ENCODE results near the gene ANKRD31. TPM values are rescaled to one million over a fixed set of nuclear protein-coding genes. Genes with fewer than 3 reads are reported as not detected.
"Not testable (repeated sequence)": the region's sequence is repeated elsewhere in the genome, so short reads cannot be mapped to it uniquely, and the experiment has no call there.

ANKRD31 gene
- total RNA-seq, 1 experiment from 2014 or later, result not detected

DNA sequence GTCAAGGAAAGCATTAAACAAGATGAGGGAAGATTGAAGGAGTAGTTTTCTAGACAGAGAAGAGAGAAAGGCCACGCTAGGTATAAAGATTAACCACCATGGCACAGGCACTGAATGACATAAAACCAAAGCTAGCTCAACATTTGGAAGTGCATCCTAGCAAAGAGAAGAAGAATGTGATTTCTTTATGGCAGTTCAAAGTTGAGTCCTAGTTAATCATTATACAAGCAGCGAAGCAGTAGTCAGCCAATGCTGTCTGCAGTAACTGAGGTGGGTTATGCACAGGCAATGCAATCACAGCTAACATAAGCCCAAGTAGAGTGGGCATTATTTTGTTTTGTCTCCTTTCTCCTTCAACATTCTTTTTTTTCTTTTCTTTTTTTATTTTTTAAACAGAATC, 24.0 kb upstream of the ANKRD31 start:
- H3K27ac ChIP-seq (ENCODE audit: low read length), result no peak overlapping the region
- no peaks in the 10 kb centered on the region for H3K9me3 ChIP-seq (ENCODE audit: control insufficient read depth, insufficient read depth, low read depth, low read length)
- H3K4me3 ChIP-seq (ENCODE audit: low read depth in 2 of 2, low read length in 2 of 2), result no peak overlapping the region
- DNase-seq (ENCODE audit: low read depth, low spot score) (no peak), ATAC-seq (no peak)
- H3K36me3 ChIP-seq (ENCODE audit: control insufficient read depth, insufficient read depth, low read length), result no peaks in the 10 kb centered on the region
- intact Hi-C loops (cut with micrococcal nuclease; ENCODE audit: unreplicated experiment) (loop anchor here (10.0 kb wide), 1 partner anchor 336 kb away; no protein-coding TSS in a partner anchor), in situ Hi-C loops (cut with HindIII; ENCODE audit: low pct_unique_long_range_greater_than_20kb, low sequenced_read_pairs) (no loop called here)
- H3K4me1 ChIP-seq (ENCODE audit: control insufficient read depth, insufficient read depth, low read length), result no peaks in the 10 kb centered on the region
- peaks cover 3% of the 10 kb centered on the region; the same call in 1 of the 2 replicates for H3K27me3 ChIP-seq (ENCODE audit: control insufficient read depth, insufficient read depth, low read length)
- TF ChIP-seq, protein P1, sequence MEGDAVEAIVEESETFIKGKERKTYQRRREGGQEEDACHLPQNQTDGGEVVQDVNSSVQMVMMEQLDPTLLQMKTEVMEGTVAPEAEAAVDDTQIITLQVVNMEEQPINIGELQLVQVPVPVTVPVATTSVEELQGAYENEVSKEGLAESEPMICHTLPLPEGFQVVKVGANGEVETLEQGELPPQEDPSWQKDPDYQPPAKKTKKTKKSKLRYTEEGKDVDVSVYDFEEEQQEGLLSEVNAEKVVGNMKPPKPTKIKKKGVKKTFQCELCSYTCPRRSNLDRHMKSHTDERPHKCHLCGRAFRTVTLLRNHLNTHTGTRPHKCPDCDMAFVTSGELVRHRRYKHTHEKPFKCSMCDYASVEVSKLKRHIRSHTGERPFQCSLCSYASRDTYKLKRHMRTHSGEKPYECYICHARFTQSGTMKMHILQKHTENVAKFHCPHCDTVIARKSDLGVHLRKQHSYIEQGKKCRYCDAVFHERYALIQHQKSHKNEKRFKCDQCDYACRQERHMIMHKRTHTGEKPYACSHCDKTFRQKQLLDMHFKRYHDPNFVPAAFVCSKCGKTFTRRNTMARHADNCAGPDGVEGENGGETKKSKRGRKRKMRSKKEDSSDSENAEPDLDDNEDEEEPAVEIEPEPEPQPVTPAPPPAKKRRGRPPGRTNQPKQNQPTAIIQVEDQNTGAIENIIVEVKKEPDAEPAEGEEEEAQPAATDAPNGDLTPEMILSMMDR (IDR thresholded peaks at IDR 0.05), result no peak
- TF ChIP-seq POLR2AphosphoS5 (IDR thresholded peaks at IDR 0.05; ENCODE audit: low read depth, low read length) (no peak), TCF7L2 (IDR thresholded peaks at IDR 0.05; ENCODE audit: low read depth, low read length) (no peak), SIN3A (IDR thresholded peaks at IDR 0.05; ENCODE audit: borderline replicate concordance, insufficient read depth, low read depth, low read length) (no peak)
- TF ChIP-seq, protein P2, sequence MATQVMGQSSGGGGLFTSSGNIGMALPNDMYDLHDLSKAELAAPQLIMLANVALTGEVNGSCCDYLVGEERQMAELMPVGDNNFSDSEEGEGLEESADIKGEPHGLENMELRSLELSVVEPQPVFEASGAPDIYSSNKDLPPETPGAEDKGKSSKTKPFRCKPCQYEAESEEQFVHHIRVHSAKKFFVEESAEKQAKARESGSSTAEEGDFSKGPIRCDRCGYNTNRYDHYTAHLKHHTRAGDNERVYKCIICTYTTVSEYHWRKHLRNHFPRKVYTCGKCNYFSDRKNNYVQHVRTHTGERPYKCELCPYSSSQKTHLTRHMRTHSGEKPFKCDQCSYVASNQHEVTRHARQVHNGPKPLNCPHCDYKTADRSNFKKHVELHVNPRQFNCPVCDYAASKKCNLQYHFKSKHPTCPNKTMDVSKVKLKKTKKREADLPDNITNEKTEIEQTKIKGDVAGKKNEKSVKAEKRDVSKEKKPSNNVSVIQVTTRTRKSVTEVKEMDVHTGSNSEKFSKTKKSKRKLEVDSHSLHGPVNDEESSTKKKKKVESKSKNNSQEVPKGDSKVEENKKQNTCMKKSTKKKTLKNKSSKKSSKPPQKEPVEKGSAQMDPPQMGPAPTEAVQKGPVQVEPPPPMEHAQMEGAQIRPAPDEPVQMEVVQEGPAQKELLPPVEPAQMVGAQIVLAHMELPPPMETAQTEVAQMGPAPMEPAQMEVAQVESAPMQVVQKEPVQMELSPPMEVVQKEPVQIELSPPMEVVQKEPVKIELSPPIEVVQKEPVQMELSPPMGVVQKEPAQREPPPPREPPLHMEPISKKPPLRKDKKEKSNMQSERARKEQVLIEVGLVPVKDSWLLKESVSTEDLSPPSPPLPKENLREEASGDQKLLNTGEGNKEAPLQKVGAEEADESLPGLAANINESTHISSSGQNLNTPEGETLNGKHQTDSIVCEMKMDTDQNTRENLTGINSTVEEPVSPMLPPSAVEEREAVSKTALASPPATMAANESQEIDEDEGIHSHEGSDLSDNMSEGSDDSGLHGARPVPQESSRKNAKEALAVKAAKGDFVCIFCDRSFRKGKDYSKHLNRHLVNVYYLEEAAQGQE (IDR thresholded peaks at IDR 0.05; ENCODE audit: insufficient read depth in 1 of 2, low read depth in 2 of 2, low read length in 1 of 2), result no peak
- POLR2A ChIA-PET, result no interaction called here
- no TSS peak for BruUV-seq (replicated peaks)
- CTCF ChIA-PET, result no interaction called here

DNA sequence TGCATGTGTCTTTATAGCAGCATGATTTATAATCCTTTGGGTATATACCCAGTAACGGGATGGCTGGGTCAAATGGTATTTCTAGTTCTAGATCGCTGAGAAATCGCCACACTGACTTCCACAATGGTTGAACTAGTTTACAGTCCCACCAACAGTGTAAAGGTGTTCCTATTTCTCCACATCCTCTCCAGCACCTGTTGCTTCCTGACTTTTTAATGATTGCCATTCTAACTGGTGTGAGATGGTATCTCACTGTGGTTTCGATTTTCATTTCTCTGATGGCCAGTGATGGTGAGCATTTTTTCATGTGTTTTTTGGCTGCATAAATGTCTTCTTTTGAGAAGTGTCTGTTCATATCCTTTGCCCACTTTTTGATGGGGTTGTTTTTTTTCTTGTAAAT, 13.8 kb upstream of the ANKRD31 start:
- POLR2A ChIA-PET; H3K27ac ChIP-seq (ENCODE audit: low read length); BruUV-seq (replicated peaks); H3K36me3 ChIP-seq (ENCODE audit: control insufficient read depth, insufficient read depth, low read length); H3K27me3 ChIP-seq (ENCODE audit: control insufficient read depth, insufficient read depth, low read length); H3K9me3 ChIP-seq (ENCODE audit: control insufficient read depth, insufficient read depth, low read depth, low read length); DNase-seq (ENCODE audit: low read depth, low spot score); ATAC-seq; H3K4me1 ChIP-seq (ENCODE audit: control insufficient read depth, insufficient read depth, low read length); intact Hi-C loops (cut with micrococcal nuclease; ENCODE audit: unreplicated experiment); H3K4me3 ChIP-seq (ENCODE audit: low read depth in 2 of 2, low read length in 2 of 2); CTCF ChIA-PET; in situ Hi-C loops (cut with HindIII; ENCODE audit: low pct_unique_long_range_greater_than_20kb, low sequenced_read_pairs): not testable (repeated sequence)

DNA sequence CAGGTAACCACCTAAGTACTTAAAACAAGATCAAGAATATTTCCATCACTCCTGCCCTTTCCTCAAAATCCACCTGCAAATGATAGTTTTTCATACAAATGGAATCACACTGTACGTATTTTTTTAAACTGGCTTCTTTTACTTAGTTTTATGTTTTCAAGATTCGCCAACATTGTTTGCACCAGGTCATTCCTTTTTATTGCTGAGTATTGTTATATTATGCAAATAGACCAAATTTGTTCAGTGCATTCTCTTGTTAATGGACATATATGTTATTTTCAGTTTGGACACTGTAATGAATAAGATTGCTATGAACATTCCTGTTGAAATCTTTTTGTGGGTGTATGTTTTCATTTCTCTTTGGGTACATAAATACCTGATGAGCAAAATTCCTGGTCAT, 8.3 kb upstream of the ANKRD31 start:
- ChIA-PET CTCF (no interaction called here), POLR2A (no interaction called here)
- DNase-seq (ENCODE audit: low read depth, low spot score) (no peak), ATAC-seq (no peak)
- no peaks in the 10 kb centered on the region for H3K4me1 ChIP-seq (ENCODE audit: control insufficient read depth, insufficient read depth, low read length)
- no TSS peak for BruUV-seq (replicated peaks)
- in situ Hi-C loops (cut with HindIII; ENCODE audit: low pct_unique_long_range_greater_than_20kb, low sequenced_read_pairs), result no loop called here
- no peaks in the 10 kb centered on the region for H3K36me3 ChIP-seq (ENCODE audit: control insufficient read depth, insufficient read depth, low read length)
- peaks cover 2% of the 10 kb centered on the region; the same call in 1 of the 2 replicates for H3K27me3 ChIP-seq (ENCODE audit: control insufficient read depth, insufficient read depth, low read length)
- TF ChIP-seq TCF7L2 (IDR thresholded peaks at IDR 0.05; ENCODE audit: low read depth, low read length) (no peak), SIN3A (IDR thresholded peaks at IDR 0.05; ENCODE audit: borderline replicate concordance, insufficient read depth, low read depth, low read length) (no peak), POLR2AphosphoS5 (IDR thresholded peaks at IDR 0.05; ENCODE audit: low read depth, low read length) (no peak)
- TF ChIP-seq, protein P1 (IDR thresholded peaks at IDR 0.05), result no peak
- TF ChIP-seq, protein P2 (IDR thresholded peaks at IDR 0.05; ENCODE audit: insufficient read depth in 1 of 2, low read depth in 2 of 2, low read length in 1 of 2), result no peak
- no peak overlapping the region for H3K27ac ChIP-seq (ENCODE audit: low read length)
- no peak overlapping the region for H3K4me3 ChIP-seq (ENCODE audit: low read depth in 2 of 2, low read length in 2 of 2)
- intact Hi-C loops (cut with micrococcal nuclease; ENCODE audit: unreplicated experiment), result no loop called here
- no peaks in the 10 kb centered on the region for H3K9me3 ChIP-seq (ENCODE audit: control insufficient read depth, insufficient read depth, low read depth, low read length)

All from Panc1 (cell line).